Measurements from ENCODE around the gene MCM5.

MCM5 gene

DNA sequence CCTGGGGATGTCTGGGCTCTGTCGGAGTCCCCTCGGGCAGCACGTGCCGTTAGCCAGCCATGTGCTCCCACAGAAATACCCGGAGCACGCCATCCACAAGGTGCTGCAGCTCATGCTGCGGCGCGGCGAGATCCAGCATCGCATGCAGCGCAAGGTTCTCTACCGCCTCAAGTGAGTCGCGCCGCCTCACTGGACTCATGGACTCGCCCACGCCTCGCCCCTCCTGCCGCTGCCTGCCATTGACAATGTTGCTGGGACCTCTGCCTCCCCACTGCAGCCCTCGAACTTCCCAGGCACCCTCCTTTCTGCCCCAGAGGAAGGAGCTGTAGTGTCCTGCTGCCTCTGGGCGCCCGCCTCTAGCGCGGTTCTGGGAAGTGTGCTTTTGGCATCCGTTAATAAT is 24.1 kb downstream of the MCM5 start:
- peaks cover 7 to 35% (median 15%) of the 10 kb centered on the region in 10 experiments for H3K4me1 ChIP-seq
- no peaks in the 10 kb centered on the region for H3K27me3 ChIP-seq
- peaks cover 69 to 100% (median 94%) of the 10 kb centered on the region in 11 experiments for H3K36me3 ChIP-seq
- 0 out of 22 replicates have a peak overlapping the region, but pooled peaks of 1 of the 11 experiments have one; percentile 27 for H3K9ac ChIP-seq
- H3K4me3 ChIP-seq, result no peak overlapping the region
- TF ChIP-seq Cebpa-rat (IDR thresholded peaks at IDR 0.05), result no peak
- H3K27ac ChIP-seq, result no peak overlapping the region
- H3K4me2 ChIP-seq, result no peak overlapping the region
- peaks cover 0 to 91% (median 69%) of the 10 kb centered on the region in 11 experiments; a peak in 18 of 22 replicates for H4K20me1 ChIP-seq
- H3K9me3 ChIP-seq (replicated peaks in 1 of 11), result no peaks in the 10 kb centered on the region

GRCh38 chr22:35424761-35425160 is 24.8 kb downstream of the MCM5 start:
- H3K9me3 ChIP-seq (replicated peaks in 1 of 11), result no peaks in the 10 kb centered on the region
- H3K27me3 ChIP-seq, result no peaks in the 10 kb centered on the region
- H3K4me3 ChIP-seq, result no peak overlapping the region
- H3K36me3 ChIP-seq, result peaks cover 62 to 100% (median 93%) of the 10 kb centered on the region in 11 experiments
- H3K27ac ChIP-seq, result no peak overlapping the region
- no peak overlapping the region for H3K4me2 ChIP-seq
- H3K4me1 ChIP-seq, result peaks cover 12 to 38% (median 16%) of the 10 kb centered on the region in 10 experiments
- 0 out of 22 replicates have a peak overlapping the region, but pooled peaks of 1 of the 11 experiments have one; percentile 11 for H3K9ac ChIP-seq
- peaks cover 0 to 91% (median 66%) of the 10 kb centered on the region in 11 experiments; a peak in 18 of 22 replicates for H4K20me1 ChIP-seq
- TF ChIP-seq Cebpa-rat (IDR thresholded peaks at IDR 0.05), result no peak

- peak overlapping the region in 2 of 11 experiments; percentile 14 to 48; a peak in 1 of 22 replicates for H3K27ac ChIP-seq
- H3K4me3 ChIP-seq, result no peak overlapping the region
- H3K4me2 ChIP-seq, result peak overlapping the region in 3 of 11 experiments; percentile 11 to 35 (median 14); a peak in 1 of 22 replicates
- H3K9me3 ChIP-seq (replicated peaks in 1 of 11), result no peaks in the 10 kb centered on the region
- H3K27me3 ChIP-seq, result no peaks in the 10 kb centered on the region
- H3K36me3 ChIP-seq, result peaks cover 54 to 100% (median 90%) of the 10 kb centered on the region in 11 experiments
- H3K9ac ChIP-seq, result peak overlapping the region in 6 of 11 experiments; percentile 13 to 57 (median 40); a peak in 6 of 22 replicates
- H3K4me1 ChIP-seq, result peaks cover 12 to 42% (median 16%) of the 10 kb centered on the region in 10 experiments
- H4K20me1 ChIP-seq, result peaks cover 0 to 91% (median 69%) of the 10 kb centered on the region in 11 experiments; a peak in 18 of 22 replicates
- TF ChIP-seq Cebpa-rat (IDR thresholded peaks at IDR 0.05), result no peak
Measured at GRCh38 chr22:35425546-35425945, 25.6 kb downstream of the MCM5 start.

DNA sequence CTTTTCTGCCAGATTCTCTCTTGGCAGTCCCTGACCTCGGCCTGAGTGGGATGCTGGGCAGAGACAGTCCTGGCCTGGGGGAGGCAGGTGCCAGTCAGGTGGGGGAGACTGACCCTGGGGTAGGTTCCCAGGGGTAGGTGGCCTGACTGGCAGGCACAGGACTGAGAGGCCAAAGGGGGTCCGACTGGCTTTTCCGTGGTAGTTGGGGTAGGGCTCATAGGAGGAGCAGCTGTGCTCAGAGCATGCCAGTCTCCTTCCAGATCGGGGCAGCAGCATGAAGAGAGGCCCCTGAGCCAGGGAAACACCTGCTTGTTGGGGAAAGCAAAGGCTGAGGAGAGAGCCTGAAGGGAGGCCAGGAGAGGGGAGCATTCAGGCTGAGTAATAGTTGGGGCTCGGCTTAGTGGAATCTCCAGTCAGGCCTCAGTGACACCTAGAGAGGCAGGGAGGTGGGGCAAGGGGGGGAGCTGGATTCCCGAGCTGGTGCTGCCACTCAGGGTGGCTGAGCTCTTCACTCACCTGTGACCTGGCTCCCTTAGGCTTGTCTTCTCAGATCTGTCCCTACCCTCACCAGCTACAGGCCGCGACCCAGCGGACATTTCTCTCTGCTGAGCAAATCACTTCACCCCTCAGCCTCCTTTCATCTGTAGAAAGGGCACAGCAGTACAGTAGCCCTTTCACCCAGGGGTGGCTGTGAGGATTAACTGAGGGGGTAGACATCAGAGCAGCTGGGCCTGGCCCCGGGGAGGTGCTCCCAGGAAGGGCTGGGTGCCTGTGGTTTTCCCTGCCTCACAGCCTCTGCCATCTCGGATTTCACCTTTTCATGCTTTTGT is 26.2 kb downstream of the MCM5 start:
- H3K27me3 ChIP-seq, result no peaks in the 10 kb centered on the region
- H3K4me2 ChIP-seq, result peak overlapping the region in 10 of 11 experiments; percentile 9 to 41 (median 22); a peak in 14 of 22 replicates
- H3K4me1 ChIP-seq, result peaks cover 12 to 42% (median 16%) of the 10 kb centered on the region in 10 experiments
- no peak overlapping the region for H3K4me3 ChIP-seq
- no peaks in the 10 kb centered on the region; a peak in 2 of 22 replicates for H3K9me3 ChIP-seq (replicated peaks in 1 of 11)
- H3K36me3 ChIP-seq, result peaks cover 48 to 100% (median 88%) of the 10 kb centered on the region in 11 experiments
- peak overlapping the region in 9 of 11 experiments; percentile 26 to 57 (median 42); a peak in 15 of 22 replicates for H3K9ac ChIP-seq
- H3K27ac ChIP-seq, result peak overlapping the region in 8 of 11 experiments; percentile 8 to 57 (median 32); a peak in 9 of 22 replicates
- peaks cover 0 to 88% (median 67%) of the 10 kb centered on the region in 11 experiments; a peak in 18 of 22 replicates for H4K20me1 ChIP-seq
- TF ChIP-seq Cebpa-rat (IDR thresholded peaks at IDR 0.05), result no peak

GRCh38 chr22:35426801-35427140 is 26.8 kb downstream of the MCM5 start:
- Histone ChIP-seq H3K4me3 (no peak overlapping the region), H3K36me3 (peaks cover 45 to 100% (median 88%) of the 10 kb centered on the region in 11 experiments), H3K27ac (peak overlapping the region in 8 of 11 experiments; percentile 8 to 57 (median 32); a peak in 8 of 22 replicates), H4K20me1 (peaks cover 0 to 88% (median 62%) of the 10 kb centered on the region in 11 experiments; a peak in 18 of 22 replicates), H3K9me3 (replicated peaks in 1 of 11) (peaks cover 0 to 5% (median 3%) of the 10 kb centered on the region in 11 experiments; a peak in 10 of 22 replicates), H3K4me2 (peak overlapping the region in 8 of 11 experiments; percentile 9 to 41 (median 28); a peak in 10 of 22 replicates), H3K9ac (peak overlapping the region in 9 of 11 experiments; percentile 26 to 57 (median 42); a peak in 14 of 22 replicates), H3K27me3 (no peaks in the 10 kb centered on the region), H3K4me1 (peaks cover 12 to 42% (median 16%) of the 10 kb centered on the region in 10 experiments)
- TF ChIP-seq Cebpa-rat (IDR thresholded peaks at IDR 0.05), result no peak

DNA sequence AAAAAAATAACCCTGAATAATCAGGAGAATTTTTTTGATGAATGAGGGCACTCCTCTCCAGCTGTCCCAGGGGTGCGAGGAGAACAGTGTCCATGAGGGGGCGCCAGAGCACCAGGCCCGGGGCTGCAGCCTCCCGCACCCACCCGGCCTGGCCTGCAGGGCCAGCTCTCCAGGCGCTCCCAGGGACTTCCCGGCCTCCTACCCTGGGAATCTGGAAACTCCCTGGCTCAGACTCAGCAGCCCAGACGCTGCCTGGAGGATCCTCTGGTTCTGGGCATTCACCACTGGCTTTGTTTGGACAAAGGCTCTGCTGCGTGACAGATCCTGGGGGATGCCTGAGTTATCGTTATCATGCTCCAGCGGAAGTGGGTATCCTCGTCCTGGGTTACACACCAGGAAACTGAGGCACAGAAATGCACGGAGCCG is 31.0 kb downstream of the MCM5 start:
- Histone ChIP-seq H3K4me1 (peaks cover 7 to 29% (median 15%) of the 10 kb centered on the region in 10 experiments), H3K9me3 (replicated peaks in 1 of 11) (peaks cover 18 to 31% (median 27%) of the 10 kb centered on the region in 11 experiments), H3K4me3 (no peak overlapping the region), H3K9ac (no peak overlapping the region), H3K27ac (no peak overlapping the region), H4K20me1 (peaks cover 0 to 55% (median 25%) of the 10 kb centered on the region in 11 experiments; a peak in 17 of 22 replicates), H3K27me3 (no peaks in the 10 kb centered on the region), H3K36me3 (peaks cover 32 to 96% (median 81%) of the 10 kb centered on the region in 11 experiments), H3K4me2 (no peak overlapping the region)
- no peak for TF ChIP-seq Cebpa-rat (IDR thresholded peaks at IDR 0.05)

GRCh38 chr22:35431483-35432227 is 31.7 kb downstream of the MCM5 start:
- Histone ChIP-seq H3K4me1 (peaks cover 0 to 21% (median 8%) of the 10 kb centered on the region in 10 experiments; a peak in 17 of 20 replicates), H3K9ac (no peak overlapping the region), H4K20me1 (peaks cover 0 to 52% (median 18%) of the 10 kb centered on the region in 11 experiments; a peak in 14 of 22 replicates), H3K27ac (no peak overlapping the region), H3K4me3 (no peak overlapping the region), H3K27me3 (no peaks in the 10 kb centered on the region), H3K9me3 (replicated peaks in 1 of 11) (peaks cover 18 to 31% (median 27%) of the 10 kb centered on the region in 11 experiments), H3K36me3 (peaks cover 30 to 95% (median 74%) of the 10 kb centered on the region in 11 experiments), H3K4me2 (no peak overlapping the region)
- TF ChIP-seq Cebpa-rat (IDR thresholded peaks at IDR 0.05), result no peak

- Histone ChIP-seq H3K4me3 (no peak overlapping the region), H3K9me3 (replicated peaks in 1 of 11) (peaks cover 18 to 31% (median 27%) of the 10 kb centered on the region in 11 experiments), H4K20me1 (peaks cover 0 to 45% (median 14%) of the 10 kb centered on the region in 11 experiments; a peak in 10 of 22 replicates), H3K36me3 (peaks cover 30 to 95% (median 69%) of the 10 kb centered on the region in 11 experiments), H3K4me1 (peaks cover 0 to 20% (median 7%) of the 10 kb centered on the region in 10 experiments; a peak in 11 of 20 replicates), H3K27me3 (no peaks in the 10 kb centered on the region), H3K9ac (no peak overlapping the region), H3K27ac (no peak overlapping the region), H3K4me2 (no peak overlapping the region)
- TF ChIP-seq Cebpa-rat (IDR thresholded peaks at IDR 0.05), result no peak
Measured at GRCh38 chr22:35432228-35432905, 32.4 kb downstream of the MCM5 start.
